IMR-90 (cell line): Measurements from ENCODE around the gene SETSIP. TPM values are rescaled to one million over a fixed set of nuclear protein-coding genes. Genes with fewer than 3 reads are reported as not detected.

Source experiments
- ATAC-seq: fragments of 200-7000 bp; cut with Tn5 transposase; 2 replicates; pipeline ENCODE4 v1.9.1; 2020; ENCODE audit warnings: low read depth, mild to moderate bottlenecking, moderate library complexity
- BruUV-seq: library from RNA; stranded (reverse); fragments of 400-500 nt; replicated peaks from 2 replicates; lab custom pipeline; 2021; lab: Mats Ljungman, UMichigan
- CTCF ChIA-PET: fragments of 300-600 bp; formaldehyde crosslinking; extraction: SDS; loops from one replicate; lab custom pipeline; 2021; ENCODE audit warnings: antibody characterized with exemption; lab: Yijun Ruan, JAX
- POLR2A ChIA-PET: fragments of 300-600 bp; sonication (Branson Sonifier 250); formaldehyde crosslinking; loops from one replicate; lab custom pipeline; 2022; ENCODE audit warnings: antibody characterized with exemption; ENCODE audit not compliant: unreplicated experiment; lab: Charles Lee
- DNase-seq: peaks from one replicate; pipeline ENCODE4 v3.0.0; 2013
- H2AFZ ChIP-seq: replicated peaks from 2 replicates; pipeline ENCODE3; 2013; ENCODE audit warnings: low read length, mild to moderate bottlenecking; ENCODE audit not compliant: poor library complexity
- H2AK5ac ChIP-seq: 2 replicates; pipeline ENCODE4 v1.6.1; 2013; ENCODE audit warnings: low read depth, low read length, inconsistent platforms
- H2AK9ac ChIP-seq: replicated peaks from 2 replicates; pipeline ENCODE3; 2013; ENCODE audit warnings: mild to moderate bottlenecking, low read depth, low read length, moderate library complexity; ENCODE audit not compliant: poor library complexity
- H2BK120ac ChIP-seq: 2 replicates; pipeline ENCODE4 v1.6.1; 2013; ENCODE audit warnings: low read depth, low read length, inconsistent platforms
- H2BK15ac ChIP-seq: 3 replicates; pipeline ENCODE4 v1.6.1; 2013; ENCODE audit warnings: low read depth, low read length, inconsistent platforms
- H2BK20ac ChIP-seq: 2 replicates; pipeline ENCODE4 v1.6.1; 2013; ENCODE audit warnings: low read depth, mild to moderate bottlenecking, inconsistent platforms, low read length, moderate library complexity
- H2BK5ac ChIP-seq: 2 replicates; pipeline ENCODE4 v1.6.1; 2013; ENCODE audit warnings: mild to moderate bottlenecking, low read depth, low read length, inconsistent platforms; ENCODE audit not compliant: poor library complexity, severe bottlenecking
- H3K14ac ChIP-seq: replicated peaks from 2 replicates; pipeline ENCODE4 v1.6.1; 2013; ENCODE audit warnings: low read depth, low read length, inconsistent platforms
- H3K18ac ChIP-seq: 2 replicates; pipeline ENCODE4 v1.6.1; 2013; ENCODE audit warnings: low read depth, low read length, control low read depth
- H3K23ac ChIP-seq: 2 replicates; pipeline ENCODE4 v1.6.1; 2013; ENCODE audit warnings: low read depth, low read length, inconsistent platforms
- H3K27ac ChIP-seq: 2 replicates; pipeline ENCODE4 v1.5.1; 2013; ENCODE audit warnings: mild to moderate bottlenecking, control low read depth, low read length; ENCODE audit not compliant: insufficient read depth
- H3K27me3 ChIP-seq: 2 replicates; pipeline ENCODE4 v1.6.1; 2013; ENCODE audit warnings: low read length; ENCODE audit not compliant: control insufficient read depth, insufficient read depth
- H3K36me3 ChIP-seq: 2 replicates; pipeline ENCODE4 v1.6.1; 2013; ENCODE audit warnings: low read length, mixed read lengths; ENCODE audit not compliant: control insufficient read depth, insufficient read depth
- H3K4ac ChIP-seq: 2 replicates; pipeline ENCODE4 v1.6.1; 2013; ENCODE audit warnings: low read depth, low read length, inconsistent platforms
- H3K4me1 ChIP-seq: 2 replicates; pipeline ENCODE4 v1.6.1; 2013; ENCODE audit warnings: low read length, mixed read lengths; ENCODE audit not compliant: control insufficient read depth, insufficient read depth
- H3K4me2 ChIP-seq: 2 replicates; pipeline ENCODE4 v1.6.1; 2013; ENCODE audit warnings: low read depth, mild to moderate bottlenecking, control low read depth, low read length, moderate library complexity
- H3K4me3 ChIP-seq: 2 replicates; pipeline ENCODE4 v1.5.1; 2013; ENCODE audit warnings: low read depth, mild to moderate bottlenecking, control low read depth, low read length, moderate library complexity; ENCODE audit not compliant: insufficient read depth
- H3K56ac ChIP-seq: 2 replicates; pipeline ENCODE4 v1.6.1; 2013; ENCODE audit warnings: low read length, inconsistent platforms; ENCODE audit not compliant: insufficient read depth; ENCODE audit errors: extremely low read depth
- H3K79me1 ChIP-seq, 2 experiments: 2 replicates each; pipeline ENCODE4 v1.6.1; 2013; ENCODE audit warnings: low read length in 2 of 2, inconsistent platforms in 1 of 2, low read depth in 1 of 2
- H3K9ac ChIP-seq: 2 replicates; pipeline ENCODE4 v1.6.1; 2013; ENCODE audit warnings: low read depth, low read length, control low read depth
- H3K9me1 ChIP-seq: 2 replicates; pipeline ENCODE4 v1.6.1; 2013; ENCODE audit warnings: low read length, inconsistent platforms; ENCODE audit not compliant: insufficient read depth
- H3K9me3 ChIP-seq: 2 replicates; pipeline ENCODE4 v1.6.1; 2013; ENCODE audit warnings: low read length; ENCODE audit not compliant: control insufficient read depth, insufficient read depth
- H4K20me1 ChIP-seq: 2 replicates; pipeline ENCODE4 v1.6.1; 2013; ENCODE audit warnings: low read length, inconsistent platforms; ENCODE audit not compliant: insufficient read depth
- H4K5ac ChIP-seq: 2 replicates; pipeline ENCODE4 v1.6.1; 2013; ENCODE audit warnings: mild to moderate bottlenecking, low read depth, low read length, control low read depth
- H4K8ac ChIP-seq, 2 experiments: 2 replicates each; pipeline ENCODE4 v1.6.1; 2013; ENCODE audit warnings: low read depth in 2 of 2, low read length in 2 of 2, control low read depth in 1 of 2, inconsistent platforms in 1 of 2
- H4K91ac ChIP-seq: 2 replicates; pipeline ENCODE4 v1.6.1; 2013; ENCODE audit warnings: low read depth, low read length, inconsistent platforms; ENCODE audit not compliant: insufficient read depth
- CEBPB ChIP-seq: IDR thresholded peaks from 2 replicates; pipeline ENCODE4 v1.6.1; 2012; ENCODE audit warnings: low read depth, low read length, improper control_type of control experiment
- FOS ChIP-seq: fragments of 150-350 bp; IDR thresholded peaks from 2 replicates; pipeline ENCODE4 v1.6.1; 2016; ENCODE audit warnings: low read depth, low read length
- MAFK ChIP-seq: IDR thresholded peaks from 2 replicates; pipeline ENCODE4 v1.6.1; 2012; ENCODE audit warnings: low read depth, low read length, improper control_type of control experiment
- MAZ ChIP-seq: IDR thresholded peaks from 2 replicates; pipeline ENCODE4 v1.6.1; 2012; ENCODE audit warnings: low read depth, mild to moderate bottlenecking, low read length, improper control_type of control experiment, moderate library complexity, borderline replicate concordance
- MXI1 ChIP-seq: IDR thresholded peaks from 2 replicates; pipeline ENCODE4 v1.6.1; 2012; ENCODE audit warnings: low read depth, mild to moderate bottlenecking, low read length, moderate library complexity, borderline replicate concordance
- POLR2A ChIP-seq: IDR thresholded peaks from 2 replicates; pipeline ENCODE4 v1.6.1; 2012; ENCODE audit warnings: mild to moderate bottlenecking, low read depth, low read length
- RFX5 ChIP-seq: IDR thresholded peaks from 2 replicates; pipeline ENCODE4 v1.8.0; 2012; ENCODE audit warnings: low read depth, mild to moderate bottlenecking, low read length, moderate library complexity
- WGBS, 2 experiments: methylation state at CpG; one replicate each; pipeline versions ENCODE4 v1.1.5 to v1.1.7; 2013; ENCODE audit warnings: missing lambda C conversion rate in 2 of 2; ENCODE audit not compliant: insufficient read length in 1 of 2; ENCODE audit errors: extremely low coverage in 2 of 2; 5-methylcytosine and 5-hydroxymethylcytosine counted together
- dilution Hi-C: fragments of 300-500 bp; cut with HindIII; formaldehyde crosslinking; loops from one replicate; pipeline ENCODE4 v1.14.3; 2018; ENCODE audit warnings: low sequenced_read_pairs; ENCODE audit not compliant: unreplicated experiment
- in situ Hi-C: fragments of 300-500 bp; cut with MboI; formaldehyde crosslinking; loops from 3 replicates; pipeline ENCODE4 v1.14.3; 2019; ENCODE audit warnings: low sequenced_read_pairs, inconsistent platforms, mixed read lengths
- intact Hi-C: fragments of 100-400 bp; cut with micrococcal nuclease; formaldehyde crosslinking; loops from 2 replicates; pipeline ENCODE4 v1.10.0; 2022
- polyA plus RNA-seq, 3 experiments: library from polyadenylated mRNA; depleted of rRNA; stranded (reverse); fragments of >200 nt; gene quantifications; 2 replicates each; pipeline ENCODE4 v1.2.3, GENCODE V29; 2012; ENCODE audit warnings: low replicate concordance in 1 of 3
- total RNA-seq: library from RNA; depleted of rRNA; stranded (reverse); fragments of >200 nt; gene quantifications from 2 replicates; pipeline ENCODE4 v1.2.3, GENCODE V29; 2012
- TF ChIP-seq, protein P1 (sequence below): fragments of 150-350 bp; IDR thresholded peaks from 2 replicates; pipeline ENCODE4 v1.6.1; 2017; ENCODE audit warnings: mild to moderate bottlenecking, antibody characterized with exemption, low read length, low read depth
- TF ChIP-seq, protein P2 (sequence below): fragments of 150-350 bp; IDR thresholded peaks from 2 replicates; pipeline ENCODE4 v1.6.1; 2016; ENCODE audit warnings: low read depth, mild to moderate bottlenecking, low read length, moderate library complexity, borderline replicate concordance

Gene SETSIP
- total and polyA plus RNA-seq, 2 of the 4 experiments (the other 2 are of a cell fraction), result not detected

DNA sequence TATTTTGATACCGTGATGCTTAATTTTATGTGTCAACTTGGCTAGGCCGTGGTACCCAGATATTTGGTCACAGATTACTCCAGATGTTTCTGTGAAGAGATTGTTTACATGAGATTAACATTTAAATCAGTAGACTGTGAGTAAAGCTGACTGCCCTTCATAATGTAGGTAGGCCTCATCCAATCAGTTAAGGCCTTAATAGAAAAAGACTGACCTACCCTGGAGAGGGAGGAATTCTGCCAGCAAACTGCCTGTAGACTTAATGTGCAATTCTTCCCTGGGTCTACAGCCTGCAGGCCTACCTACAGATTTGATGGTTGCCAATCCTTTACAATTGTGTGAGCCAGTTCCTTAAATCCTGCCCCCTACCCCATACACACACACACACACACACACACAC lies 4.3 kb downstream of the SETSIP start:
- H2BK120ac ChIP-seq, result no peak overlapping the region
- no peak for DNase-seq
- no peak overlapping the region for H4K8ac ChIP-seq
- no peak overlapping the region for H3K4me3 ChIP-seq
- H2BK20ac ChIP-seq, result no peak overlapping the region
- H2AK5ac ChIP-seq, result no peak overlapping the region
- no peak overlapping the region for H3K14ac ChIP-seq
- H3K4me2 ChIP-seq, result no peak overlapping the region
- H2BK15ac ChIP-seq, result no peak overlapping the region
- no peak overlapping the region for H3K4ac ChIP-seq
- no peak overlapping the region for H2AFZ ChIP-seq
- no peak overlapping the region for H3K23ac ChIP-seq
- H2BK5ac ChIP-seq, result no peak overlapping the region
- dilution Hi-C loops (no loop called here), in situ Hi-C loops (no loop called here), intact Hi-C loops (no loop called here)
- no TSS peak for BruUV-seq
- no peak overlapping the region for H4K5ac ChIP-seq
- no peak overlapping the region for H3K9ac ChIP-seq
- WGBS, 2 experiments, result no CpG with 5 or more reads among the region's 2 CpGs
- CTCF ChIA-PET, result interaction anchor here (0.7 to 0.9 kb wide), 2 partner anchors 15 to 1139 kb away, joined by 3 to 6 read pairs; no protein-coding TSS in a partner anchor
- no peak overlapping the region for H4K91ac ChIP-seq
- H3K27me3 ChIP-seq, result no peaks in the 10 kb centered on the region
- H3K9me3 ChIP-seq, result no peaks in the 10 kb centered on the region
- H3K56ac ChIP-seq, result no peak overlapping the region
- POLR2A ChIA-PET, result no interaction called here
- H3K18ac ChIP-seq, result no peak overlapping the region
- H3K4me1 ChIP-seq, result no peaks in the 10 kb centered on the region
- no peaks in the 10 kb centered on the region for H3K9me1 ChIP-seq
- TF ChIP-seq POLR2A, result no peak
- TF ChIP-seq MAFK, result no peak
- no peak for TF ChIP-seq FOS
- TF ChIP-seq MAZ, result no peak
- no peak for TF ChIP-seq MXI1
- TF ChIP-seq CEBPB, result no peak
- TF ChIP-seq, protein P1, sequence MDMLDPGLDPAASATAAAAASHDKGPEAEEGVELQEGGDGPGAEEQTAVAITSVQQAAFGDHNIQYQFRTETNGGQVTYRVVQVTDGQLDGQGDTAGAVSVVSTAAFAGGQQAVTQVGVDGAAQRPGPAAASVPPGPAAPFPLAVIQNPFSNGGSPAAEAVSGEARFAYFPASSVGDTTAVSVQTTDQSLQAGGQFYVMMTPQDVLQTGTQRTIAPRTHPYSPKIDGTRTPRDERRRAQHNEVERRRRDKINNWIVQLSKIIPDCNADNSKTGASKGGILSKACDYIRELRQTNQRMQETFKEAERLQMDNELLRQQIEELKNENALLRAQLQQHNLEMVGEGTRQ, result no peak
- TF ChIP-seq, protein P2, sequence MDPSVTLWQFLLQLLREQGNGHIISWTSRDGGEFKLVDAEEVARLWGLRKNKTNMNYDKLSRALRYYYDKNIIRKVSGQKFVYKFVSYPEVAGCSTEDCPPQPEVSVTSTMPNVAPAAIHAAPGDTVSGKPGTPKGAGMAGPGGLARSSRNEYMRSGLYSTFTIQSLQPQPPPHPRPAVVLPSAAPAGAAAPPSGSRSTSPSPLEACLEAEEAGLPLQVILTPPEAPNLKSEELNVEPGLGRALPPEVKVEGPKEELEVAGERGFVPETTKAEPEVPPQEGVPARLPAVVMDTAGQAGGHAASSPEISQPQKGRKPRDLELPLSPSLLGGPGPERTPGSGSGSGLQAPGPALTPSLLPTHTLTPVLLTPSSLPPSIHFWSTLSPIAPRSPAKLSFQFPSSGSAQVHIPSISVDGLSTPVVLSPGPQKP, result no peak
- TF ChIP-seq RFX5, result no peak
- H2AK9ac ChIP-seq, result no peak overlapping the region
- no peaks in the 10 kb centered on the region for H3K36me3 ChIP-seq
- no peak for ATAC-seq
- no peaks in the 10 kb centered on the region for H4K20me1 ChIP-seq
- no peak overlapping the region for H3K27ac ChIP-seq
- H3K79me1 ChIP-seq, result no peaks in the 10 kb centered on the region
